Forelimb muscle (tissue), 1 donor: ENCODE results near the gene CA5A. TPM values are rescaled to one million over a fixed set of nuclear protein-coding genes. Genes with fewer than 3 reads are reported as not detected.
A peak's percentile ranks its signal among the peaks of the same experiment; 100 is the strongest.
"Not testable (repeated sequence)": the region's sequence is repeated elsewhere in the genome, so short reads cannot be mapped to it uniquely, and the experiment has no call there.

Source experiments
- DNase-seq: peaks from one replicate; pipeline ENCODE4 v3.0.0-alpha.2; 2013; ENCODE audit warnings: low read depth
- polyA plus RNA-seq: library from polyadenylated mRNA; unstranded; fragments of 120-200 nt; gene quantifications from one replicate; pipeline ENCODE4 v1.2.1, GENCODE V29; 2013; ENCODE audit not compliant: insufficient read length

CA5A gene
- polyA plus RNA-seq: 0.11 TPM

DNA sequence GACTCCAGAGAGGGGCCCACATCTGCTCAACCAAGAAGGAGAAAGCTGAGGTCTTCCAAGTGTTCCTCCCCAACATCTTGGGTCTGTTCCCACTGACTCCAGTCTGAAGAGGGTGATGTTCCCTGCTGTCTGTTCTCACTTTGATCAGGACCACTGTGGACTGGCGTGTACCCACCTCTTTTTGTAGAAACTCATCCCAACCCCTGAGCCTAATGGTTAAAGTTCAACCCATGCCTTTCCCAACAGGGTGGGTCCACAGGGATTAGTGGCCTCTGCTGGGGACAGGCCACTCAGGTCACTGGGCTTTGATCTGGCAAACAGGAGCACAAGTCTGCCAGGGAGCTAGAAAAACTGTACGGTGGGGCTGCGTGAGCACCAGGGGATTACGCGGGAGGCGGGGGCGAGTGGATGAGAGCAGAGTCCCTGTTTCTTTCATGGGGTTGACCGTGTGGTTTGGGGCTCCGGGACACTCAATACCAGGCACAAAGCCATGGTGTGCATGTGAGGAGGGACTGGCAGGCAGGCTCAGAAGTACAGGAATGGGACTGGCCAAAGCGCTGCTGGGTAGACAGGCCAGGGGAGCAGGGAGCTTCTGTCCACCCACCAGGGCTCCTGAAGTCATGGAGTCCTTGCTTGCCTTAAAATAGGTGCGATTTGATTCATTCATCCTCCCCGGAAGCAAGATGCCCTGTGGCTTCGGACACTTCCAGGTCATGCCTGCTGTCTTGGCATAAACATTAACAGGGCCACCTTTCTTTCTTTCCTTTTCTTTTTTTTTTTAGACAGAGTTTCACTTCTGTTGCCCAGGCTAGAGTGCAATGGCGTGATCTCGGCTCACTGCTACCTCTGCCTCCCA is at the start of gene CA5A:
TSS of gene CA5A (minus strand) at position 155 of the 856 bp plus-strand sequence. CDS start at position 76, 79 bp downstream.
- DNase-seq: no peak

DNA sequence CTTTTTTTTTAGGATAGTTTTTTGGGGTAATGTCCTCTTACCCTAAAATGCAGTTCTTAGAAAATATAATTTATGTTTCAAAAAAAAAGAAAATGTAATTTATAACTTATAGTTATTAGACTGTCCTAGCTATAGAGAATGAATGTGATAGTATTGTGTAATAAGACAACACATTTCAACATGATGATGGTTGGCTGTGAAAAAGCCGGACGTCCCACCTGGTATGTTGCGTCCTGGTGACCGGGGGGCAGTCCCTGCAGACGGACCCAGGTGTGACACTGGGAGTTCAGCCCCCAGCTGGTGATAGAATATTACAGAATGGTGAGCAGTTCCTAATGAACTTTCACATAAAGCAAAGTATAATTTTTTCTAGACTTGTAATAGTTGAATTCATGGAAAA is 49.2 kb upstream of the CA5A start:
- DNase-seq: not testable (repeated sequence)

DNA sequence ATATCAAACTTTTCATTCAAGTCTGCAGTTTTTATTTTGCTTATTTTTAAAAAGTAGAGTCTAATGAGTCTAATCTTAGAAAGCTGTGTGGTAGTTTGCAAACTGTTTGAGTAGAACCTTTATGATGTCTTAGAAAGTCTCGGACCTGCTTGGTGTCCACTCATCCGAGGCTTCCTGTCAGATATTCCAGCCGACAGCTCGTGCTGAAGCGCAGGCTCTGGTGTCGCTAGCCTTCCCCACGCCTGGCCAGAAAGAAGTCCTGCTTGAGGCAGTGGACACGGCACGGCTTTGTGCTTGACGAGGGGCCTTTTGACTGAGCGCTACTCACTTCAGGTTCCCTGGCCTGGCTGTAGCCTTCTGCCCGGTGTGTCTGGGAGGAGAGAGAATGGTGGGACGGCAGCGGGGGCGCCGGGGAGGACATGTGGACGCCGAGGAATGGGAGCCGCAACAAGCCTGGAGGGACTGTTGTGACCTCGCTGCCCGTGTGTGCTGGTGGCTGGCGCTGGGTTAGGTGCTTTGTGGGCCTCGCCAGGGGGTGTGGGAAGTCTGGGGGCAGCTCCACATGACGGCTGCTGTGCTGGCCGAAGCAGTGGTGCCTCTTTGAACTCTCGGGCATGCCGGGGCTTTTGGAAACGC is 48.4 kb upstream of the CA5A start:
- no peak for DNase-seq

DNA sequence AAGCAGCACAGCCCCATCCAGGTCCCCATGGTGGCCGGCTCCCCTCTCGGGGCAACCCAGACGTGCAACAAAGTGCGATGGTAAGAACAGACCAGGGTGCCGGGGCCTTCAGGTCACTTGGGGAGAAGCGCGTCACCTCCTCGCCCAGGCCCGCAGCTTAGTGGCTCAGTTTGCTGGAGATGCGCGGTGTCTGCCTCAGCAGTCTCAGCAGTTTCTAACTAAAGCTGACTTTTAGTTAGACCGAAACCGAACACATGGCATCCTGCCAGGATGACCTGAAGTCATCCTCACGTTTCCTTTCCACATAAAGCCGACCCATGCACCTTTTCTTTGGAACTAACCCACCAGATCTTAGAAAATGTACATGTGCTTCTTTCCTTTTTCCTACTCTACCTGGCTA is 47.9 kb upstream of the CA5A start:
- not testable (repeated sequence) for DNase-seq

DNA sequence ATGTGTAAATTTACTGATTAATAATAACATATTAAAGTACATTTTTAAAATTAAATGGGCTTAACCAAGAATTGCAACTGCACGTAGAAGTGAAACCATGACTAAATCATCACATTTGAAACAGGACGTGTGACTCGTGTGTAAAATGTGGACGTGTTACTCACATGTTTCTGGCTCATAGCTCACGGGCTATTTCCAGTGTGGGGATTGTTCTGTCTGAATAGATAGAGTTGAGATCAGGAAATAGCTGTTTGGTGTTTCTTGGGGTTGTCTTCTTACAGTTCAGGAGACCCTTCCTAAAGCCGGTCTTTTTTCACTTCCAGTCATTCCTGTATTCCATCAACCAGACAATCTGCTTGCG is 47.4 kb upstream of the CA5A start:
- DNase-seq: not testable (repeated sequence)

DNA sequence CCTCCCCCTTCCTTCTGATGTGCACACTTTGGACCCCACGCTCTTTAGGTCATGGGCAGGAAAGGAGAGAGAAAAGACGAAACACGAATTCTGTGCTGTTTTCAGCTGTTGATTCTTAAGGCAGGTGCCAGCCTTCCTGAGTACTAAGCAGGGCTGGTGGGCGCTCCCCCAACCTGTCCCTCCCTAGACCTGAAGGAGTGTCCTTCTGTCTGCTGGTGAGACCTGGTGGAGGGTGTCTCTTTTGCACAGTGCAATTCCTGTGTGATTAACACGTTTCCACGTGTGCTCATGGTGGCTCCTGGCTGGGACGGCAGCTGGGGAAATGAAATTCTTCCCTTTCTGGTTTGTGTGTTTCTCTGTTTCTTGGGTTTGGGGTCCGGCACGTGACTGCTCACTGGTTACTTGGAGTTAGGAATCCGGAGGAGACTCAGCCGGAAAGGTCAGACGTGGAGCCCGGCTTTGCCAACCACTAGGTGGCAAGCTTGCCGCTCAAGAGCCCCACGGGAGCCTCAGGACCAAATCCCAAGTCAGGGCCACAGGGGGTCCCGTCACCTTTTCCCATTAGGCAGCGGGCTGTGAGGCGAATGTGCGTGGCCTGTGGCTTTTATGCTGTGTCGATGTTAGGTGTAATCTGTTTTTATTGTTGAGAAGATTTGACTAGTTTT is 46.9 kb upstream of the CA5A start:
- DNase-seq: not testable (repeated sequence)

DNA sequence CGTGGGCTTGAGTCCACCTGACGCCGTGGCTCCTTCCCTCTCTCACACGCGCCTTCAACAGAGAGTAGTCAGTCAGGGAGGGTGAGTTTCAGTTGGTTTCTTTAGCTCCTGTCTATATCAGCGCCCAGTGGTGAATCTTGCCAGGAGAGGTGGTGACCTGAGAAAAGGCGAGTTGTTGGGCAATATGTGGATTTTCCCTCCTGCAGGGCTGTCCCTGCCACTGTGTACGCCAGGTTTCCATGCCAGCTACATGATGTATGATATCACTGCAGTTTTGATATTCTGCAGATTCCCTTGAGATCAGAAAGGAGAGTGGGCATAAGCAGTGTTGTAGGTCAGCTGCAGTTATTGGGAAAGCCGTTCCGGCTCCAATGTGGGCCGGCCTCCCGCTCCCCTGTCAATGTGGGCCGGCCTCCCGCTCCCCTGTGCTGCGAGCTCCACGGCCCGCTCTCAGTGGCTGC is 46.3 kb upstream of the CA5A start:
- DNase-seq: no peak

DNA sequence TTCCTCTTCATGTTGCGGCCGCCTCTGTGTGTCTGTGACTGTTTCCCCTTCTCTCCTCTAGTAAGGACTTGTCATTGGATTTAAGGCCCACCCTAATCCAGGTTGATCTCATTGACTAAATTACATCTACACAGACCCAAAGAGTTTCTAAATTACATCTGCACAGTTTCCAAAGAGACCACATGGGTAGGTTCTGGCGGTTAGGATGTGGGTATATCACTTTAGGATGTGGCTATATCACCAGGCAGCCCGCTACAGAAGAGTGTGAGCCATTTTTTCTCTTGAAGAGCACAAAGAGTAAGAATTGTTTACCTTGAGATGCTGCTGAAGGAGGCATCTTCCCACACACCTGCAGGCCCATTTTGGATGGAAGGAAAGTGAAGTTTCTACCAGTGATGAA is 45.0 kb upstream of the CA5A start:
- DNase-seq: not testable (repeated sequence)

DNA sequence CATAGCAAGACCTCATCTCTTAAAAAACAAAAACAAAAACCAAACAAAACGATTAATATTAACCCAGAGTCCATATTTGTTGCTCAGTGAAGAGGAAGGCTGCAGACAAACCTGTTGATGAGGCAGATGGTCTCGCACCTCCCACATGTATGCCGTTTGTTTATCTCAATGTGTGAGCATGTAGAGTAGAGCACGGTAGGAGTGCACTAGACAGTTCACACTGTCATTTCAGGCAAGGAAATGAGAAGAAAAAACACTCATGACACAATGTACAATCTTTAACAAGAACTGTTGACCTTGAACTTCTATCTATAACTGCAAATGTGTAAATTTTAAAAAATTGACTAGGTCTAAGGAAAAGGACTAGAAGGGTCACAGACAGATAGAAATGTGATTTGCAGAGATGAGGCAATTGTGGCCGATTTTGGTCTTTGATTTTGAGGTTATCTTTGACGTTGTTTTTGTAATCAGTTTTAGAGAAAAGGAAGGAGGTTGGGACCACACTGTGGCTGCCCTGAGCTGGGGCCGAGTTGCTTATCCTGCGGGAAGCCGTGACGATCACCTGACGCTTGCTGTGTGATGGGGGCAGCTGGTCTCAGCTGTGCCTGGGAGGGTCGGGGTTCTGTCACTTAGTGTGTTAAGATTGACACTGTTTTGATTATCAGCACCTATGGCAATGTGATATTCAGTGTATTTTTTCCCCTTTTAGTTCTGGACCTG is 43.7 kb upstream of the CA5A start:
- DNase-seq: not testable (repeated sequence)

DNA sequence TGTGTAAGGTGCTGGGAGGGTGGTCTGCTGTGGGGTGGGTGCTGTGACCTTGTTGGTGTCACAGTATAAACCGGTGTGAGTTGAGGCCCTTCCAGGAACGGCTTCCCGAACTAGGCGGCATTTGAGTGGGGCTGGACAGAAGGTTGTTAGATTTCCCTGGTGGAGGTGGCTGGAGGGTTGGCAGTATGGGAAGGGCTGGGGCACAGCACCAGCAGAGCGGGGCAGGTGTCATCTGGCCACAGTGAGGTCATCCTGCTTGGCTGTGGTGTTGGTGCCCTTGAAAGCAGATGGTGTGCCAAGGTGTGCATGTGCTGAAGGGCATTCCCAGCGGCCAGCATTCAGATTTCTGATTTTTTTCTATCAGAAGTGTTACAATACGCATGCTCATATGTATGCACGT is 43.0 kb upstream of the CA5A start:
- DNase-seq: no peak

DNA sequence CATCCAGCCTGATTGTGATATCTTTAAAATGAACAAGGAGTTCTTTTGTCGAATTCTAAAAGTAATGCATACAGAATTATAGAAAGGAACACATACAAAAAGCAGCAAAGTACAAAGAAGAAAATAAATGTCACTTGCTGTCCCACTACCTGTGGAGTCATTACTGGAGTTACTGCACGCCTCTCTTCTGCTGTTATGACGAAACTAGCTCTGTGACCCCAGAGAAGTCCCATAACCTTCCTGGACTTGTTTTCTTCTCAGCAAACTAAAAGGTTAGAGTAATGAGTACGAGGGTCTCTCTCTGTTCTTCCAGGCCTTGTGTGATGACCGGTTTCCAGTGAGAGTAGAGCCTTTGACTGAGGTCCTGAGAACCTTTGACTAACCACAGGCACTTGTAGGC is 41.8 kb upstream of the CA5A start:
- no peak for DNase-seq

DNA sequence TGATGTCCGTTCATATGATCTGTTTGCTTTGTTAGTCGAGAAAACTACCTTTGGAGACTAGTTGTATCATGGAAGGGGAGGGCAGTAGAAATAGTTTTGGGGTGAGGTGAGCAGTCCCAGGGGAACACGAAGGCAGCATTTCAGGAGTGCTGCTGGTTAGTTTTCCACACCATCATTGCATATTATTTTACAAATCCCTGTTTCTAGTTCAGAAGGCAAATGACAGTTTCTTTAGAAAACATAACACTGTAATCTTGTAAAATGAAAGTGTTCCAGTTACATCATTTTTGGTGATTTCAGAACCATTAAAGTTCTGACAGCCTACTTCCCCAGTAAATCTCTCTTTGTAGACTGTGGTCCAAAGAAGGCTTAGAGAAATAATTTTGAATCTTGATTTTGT is 40.3 kb upstream of the CA5A start:
- DNase-seq: no peak

DNA sequence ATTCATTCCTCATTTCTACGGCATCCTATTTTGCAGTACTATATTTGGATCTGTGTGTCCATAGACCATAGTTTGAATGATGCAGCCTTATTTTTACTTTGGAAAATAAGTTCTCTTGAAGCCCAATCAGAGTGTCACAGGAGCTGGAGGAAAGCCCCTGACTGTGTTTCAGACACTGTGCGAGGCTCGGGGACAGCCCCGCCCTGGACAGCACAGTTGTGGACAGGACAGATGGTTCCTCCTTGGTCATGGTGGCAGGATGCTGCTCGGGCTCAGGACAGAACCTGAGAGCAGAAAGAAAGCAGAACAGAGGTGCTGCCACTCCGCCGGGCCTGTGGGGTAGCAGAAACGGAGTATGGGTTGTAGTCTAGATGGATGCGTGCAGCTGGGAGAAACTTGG is 37.8 kb upstream of the CA5A start:
- DNase-seq: no peak

DNA sequence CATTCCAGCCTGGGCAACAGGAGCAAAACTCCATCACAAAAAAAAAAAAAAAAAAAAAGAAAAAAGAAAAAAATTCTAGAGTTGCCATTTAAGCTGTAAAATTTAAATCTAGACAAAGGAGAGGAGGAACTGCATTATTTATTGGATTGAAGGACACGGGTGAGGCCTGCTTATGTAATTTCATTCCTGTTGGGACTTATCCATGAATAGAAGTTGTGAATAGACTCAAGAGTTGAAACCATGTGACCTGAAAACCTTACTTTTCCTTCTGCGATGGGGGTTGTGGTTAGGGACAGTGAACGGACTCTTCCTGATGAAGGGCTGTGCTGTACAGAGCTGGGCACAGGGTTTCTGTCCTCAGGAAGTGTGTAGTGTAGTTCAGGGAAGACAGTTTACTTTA is 37.4 kb upstream of the CA5A start:
- DNase-seq: no peak

DNA sequence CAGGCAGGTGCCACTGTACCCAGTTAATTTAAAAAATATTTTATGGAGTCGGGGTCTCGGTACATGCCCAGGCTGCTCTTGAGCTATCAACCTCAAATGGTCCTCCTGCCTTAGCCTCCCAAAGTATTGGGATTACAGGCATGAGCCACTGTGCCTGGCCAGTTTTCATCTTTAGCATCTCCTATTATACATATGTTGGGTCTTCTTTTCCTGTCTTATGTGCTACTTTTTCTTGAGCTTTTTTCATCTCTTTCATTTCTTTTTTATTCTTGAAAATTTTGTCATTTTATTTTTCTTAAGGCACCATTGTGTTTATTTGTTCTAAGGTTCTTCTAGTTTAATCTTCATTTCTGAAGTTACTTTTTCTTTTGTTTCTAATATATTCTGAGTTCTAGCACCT is 35.6 kb upstream of the CA5A start:
- DNase-seq: no peak

DNA sequence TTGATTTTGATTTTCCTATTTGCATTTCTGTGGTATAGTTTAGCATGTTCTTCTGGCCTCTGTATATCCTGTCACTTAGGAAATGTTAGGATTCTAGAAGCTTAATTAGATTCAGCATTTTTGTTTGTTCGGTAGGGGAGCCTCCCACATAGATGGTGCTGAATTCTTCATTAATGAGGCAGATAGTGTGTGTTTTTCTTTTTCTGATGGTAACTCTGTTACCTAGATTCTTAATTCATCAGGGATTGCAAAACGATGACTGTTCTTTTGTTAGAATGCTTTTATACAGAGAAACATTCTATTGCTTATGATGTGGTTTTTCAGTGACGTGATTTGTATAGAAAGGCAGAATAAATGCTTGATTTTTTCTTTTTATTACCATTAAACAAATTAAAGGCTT is 33.9 kb upstream of the CA5A start:
- no peak for DNase-seq

DNA sequence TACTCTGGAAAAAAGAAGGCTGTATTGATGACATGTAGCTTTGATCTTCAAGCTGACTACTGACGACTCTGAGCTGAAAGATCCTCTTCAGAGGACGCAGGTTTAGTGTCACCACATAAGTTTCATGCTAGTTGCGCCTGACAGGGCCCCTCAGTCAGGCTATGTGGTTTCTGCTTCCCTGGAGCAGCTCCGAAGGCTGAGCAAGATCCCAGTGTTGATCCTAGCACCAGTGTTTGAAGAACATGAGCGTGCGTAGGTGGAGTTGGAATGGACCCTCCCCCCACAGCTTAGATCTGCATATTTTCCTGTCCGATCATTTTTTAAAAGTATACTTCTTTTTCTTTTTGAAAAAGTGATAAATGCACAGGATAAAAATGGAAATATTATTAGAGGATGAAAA is 32.2 kb upstream of the CA5A start:
- no peak for DNase-seq

DNA sequence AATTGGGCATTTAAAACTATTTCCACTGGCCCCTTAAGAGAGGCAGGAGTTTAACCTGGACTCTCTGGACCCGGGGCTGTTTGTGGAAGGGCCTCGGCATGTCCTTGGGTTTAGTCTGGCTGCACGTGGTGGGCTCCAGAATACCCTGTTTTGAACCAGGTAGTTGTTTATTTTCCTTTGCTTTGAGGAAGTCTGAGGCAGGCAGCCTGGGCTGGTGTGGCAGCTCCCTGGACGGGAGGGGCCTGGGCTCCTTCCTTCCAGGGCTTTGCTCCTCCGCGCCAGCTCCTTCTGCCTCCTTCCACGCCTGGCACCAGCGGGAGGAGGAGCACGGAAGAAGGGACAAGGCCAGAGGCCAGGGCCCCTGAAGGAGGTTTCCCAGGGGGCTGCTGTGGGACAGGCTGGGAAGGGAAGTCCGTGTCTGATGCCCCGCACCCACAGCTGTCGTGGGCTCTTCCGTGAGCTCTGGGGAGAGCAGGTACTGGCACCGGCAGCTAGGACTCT is 30.4 kb upstream of the CA5A start:
- no peak for DNase-seq

DNA sequence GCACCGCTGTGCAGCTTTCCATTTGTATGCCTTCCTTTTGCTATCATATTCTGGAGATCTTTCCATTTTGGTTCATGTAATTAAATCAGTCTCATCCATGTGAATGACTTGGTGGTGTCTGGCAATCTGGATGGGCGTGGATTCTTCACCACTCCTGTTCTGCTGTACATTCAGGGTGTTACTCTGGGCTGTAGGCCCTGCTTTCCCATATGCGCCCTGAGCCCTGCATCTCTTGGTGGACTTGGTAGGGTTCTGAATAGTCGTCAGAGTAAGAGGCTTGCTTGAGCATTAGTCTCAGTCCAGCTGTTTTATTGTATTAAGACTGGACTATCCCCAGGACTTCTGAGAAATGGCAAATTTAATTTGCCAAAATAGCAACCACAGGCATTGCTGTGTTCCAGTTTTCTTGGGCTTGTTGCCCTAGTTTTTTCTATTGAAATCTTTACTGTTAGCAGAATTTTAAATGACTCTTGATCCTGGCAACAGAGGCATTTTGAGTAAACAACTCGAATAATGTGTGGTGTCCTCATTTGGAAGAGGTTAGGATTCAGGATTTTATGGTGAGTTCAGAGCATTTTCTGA is 29.8 kb upstream of the CA5A start:
- DNase-seq: peak; percentile 51

DNA sequence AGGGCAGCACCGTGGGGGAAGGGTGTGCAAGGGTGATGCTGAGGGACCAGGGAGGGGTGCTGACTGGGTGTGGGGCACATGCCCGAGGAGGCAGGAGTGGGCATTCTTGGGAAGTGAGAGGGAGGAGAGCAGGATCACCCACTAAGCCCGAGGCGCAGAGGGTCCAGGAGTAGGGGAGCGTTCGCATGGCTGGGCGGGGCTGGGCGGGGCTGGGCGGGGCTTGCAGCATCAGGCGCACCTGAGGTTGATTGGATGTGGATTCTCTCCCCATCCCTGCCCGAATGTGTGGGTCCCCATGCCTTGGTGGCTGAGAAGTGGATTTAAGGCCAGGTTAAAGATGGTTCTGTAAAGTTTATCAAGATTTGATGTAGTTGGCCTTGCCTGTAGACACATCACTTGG is 29.1 kb upstream of the CA5A start:
- DNase-seq: no peak

DNA sequence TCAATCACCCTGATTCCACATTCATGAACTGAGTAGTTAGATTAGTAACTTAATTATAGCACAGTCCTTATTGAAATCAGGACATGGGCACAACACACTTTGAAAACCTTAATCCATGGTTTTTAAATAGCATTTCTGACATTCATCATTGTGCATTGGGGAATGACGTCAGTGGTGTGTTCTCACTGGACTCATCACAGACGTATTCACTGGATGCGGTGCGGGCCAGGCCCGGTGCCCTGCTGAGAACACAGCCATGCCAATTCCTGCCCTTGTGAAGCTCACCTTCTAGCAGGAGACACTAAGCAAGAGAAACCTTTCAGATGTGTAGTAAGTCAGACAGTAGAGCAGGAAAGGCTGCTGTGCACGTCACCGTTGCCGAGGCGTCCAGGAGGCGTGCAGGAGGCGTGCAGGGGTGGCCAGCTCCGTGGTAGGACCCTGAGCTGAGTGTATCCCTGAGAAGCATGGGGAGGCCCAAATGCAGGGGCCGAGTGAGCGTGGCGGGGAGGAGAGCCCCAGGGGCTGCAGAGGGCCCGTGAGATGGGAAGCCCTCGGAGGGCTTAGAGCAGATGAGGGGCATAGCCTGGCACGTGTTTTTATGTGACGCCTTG is 27.8 kb upstream of the CA5A start:
- DNase-seq: no peak
